Measurements from ENCODE around the gene ATF4. TPM values are rescaled to one million over a fixed set of nuclear protein-coding genes. Genes with fewer than 3 reads are reported as not detected.
A peak's percentile ranks its signal among the peaks of the same experiment; 100 is the strongest.

Gene ATF4
- total and polyA plus RNA-seq, 2 of the 13 experiments (the other 11 are each of a cell fraction or from before 2014, with no cell fraction given) = 486 to 1,297 TPM

DNA sequence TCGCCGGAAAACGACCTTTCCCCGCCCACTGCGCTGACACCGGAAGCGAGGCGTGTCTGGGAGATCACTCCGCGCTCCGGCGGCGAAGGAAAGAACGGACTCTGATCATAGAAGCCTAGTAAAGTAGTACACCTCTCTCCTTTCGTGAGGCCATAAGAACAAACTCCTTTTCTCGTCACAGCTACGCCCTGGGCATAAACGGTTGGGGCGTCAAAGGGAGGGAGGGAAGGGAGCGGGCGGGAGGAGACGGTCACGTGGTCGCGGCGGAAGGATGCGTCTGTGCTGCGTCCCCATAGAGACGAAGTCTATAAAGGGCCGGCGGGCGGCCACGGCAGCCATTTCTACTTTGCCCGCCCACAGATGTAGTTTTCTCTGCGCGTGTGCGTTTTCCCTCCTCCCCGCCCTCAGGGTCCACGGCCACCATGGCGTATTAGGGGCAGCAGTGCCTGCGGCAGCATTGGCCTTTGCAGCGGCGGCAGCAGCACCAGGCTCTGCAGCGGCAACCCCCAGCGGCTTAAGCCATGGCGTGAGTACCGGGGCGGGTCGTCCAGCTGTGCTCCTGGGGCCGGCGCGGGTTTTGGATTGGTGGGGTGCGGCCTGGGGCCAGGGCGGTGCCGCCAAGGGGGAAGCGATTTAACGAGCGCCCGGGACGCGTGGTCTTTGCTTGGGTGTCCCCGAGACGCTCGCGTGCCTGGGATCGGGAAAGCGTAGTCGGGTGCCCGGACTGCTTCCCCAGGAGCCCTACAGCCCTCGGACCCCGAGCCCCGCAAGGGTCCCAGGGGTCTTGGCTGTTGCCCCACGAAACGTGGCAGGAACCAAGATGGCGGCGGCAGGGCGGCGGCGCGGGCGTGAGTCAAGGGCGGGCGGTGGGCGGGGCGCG, at the start of gene ATF4 (continued):
- TF ChIP-seq, protein P1, sequence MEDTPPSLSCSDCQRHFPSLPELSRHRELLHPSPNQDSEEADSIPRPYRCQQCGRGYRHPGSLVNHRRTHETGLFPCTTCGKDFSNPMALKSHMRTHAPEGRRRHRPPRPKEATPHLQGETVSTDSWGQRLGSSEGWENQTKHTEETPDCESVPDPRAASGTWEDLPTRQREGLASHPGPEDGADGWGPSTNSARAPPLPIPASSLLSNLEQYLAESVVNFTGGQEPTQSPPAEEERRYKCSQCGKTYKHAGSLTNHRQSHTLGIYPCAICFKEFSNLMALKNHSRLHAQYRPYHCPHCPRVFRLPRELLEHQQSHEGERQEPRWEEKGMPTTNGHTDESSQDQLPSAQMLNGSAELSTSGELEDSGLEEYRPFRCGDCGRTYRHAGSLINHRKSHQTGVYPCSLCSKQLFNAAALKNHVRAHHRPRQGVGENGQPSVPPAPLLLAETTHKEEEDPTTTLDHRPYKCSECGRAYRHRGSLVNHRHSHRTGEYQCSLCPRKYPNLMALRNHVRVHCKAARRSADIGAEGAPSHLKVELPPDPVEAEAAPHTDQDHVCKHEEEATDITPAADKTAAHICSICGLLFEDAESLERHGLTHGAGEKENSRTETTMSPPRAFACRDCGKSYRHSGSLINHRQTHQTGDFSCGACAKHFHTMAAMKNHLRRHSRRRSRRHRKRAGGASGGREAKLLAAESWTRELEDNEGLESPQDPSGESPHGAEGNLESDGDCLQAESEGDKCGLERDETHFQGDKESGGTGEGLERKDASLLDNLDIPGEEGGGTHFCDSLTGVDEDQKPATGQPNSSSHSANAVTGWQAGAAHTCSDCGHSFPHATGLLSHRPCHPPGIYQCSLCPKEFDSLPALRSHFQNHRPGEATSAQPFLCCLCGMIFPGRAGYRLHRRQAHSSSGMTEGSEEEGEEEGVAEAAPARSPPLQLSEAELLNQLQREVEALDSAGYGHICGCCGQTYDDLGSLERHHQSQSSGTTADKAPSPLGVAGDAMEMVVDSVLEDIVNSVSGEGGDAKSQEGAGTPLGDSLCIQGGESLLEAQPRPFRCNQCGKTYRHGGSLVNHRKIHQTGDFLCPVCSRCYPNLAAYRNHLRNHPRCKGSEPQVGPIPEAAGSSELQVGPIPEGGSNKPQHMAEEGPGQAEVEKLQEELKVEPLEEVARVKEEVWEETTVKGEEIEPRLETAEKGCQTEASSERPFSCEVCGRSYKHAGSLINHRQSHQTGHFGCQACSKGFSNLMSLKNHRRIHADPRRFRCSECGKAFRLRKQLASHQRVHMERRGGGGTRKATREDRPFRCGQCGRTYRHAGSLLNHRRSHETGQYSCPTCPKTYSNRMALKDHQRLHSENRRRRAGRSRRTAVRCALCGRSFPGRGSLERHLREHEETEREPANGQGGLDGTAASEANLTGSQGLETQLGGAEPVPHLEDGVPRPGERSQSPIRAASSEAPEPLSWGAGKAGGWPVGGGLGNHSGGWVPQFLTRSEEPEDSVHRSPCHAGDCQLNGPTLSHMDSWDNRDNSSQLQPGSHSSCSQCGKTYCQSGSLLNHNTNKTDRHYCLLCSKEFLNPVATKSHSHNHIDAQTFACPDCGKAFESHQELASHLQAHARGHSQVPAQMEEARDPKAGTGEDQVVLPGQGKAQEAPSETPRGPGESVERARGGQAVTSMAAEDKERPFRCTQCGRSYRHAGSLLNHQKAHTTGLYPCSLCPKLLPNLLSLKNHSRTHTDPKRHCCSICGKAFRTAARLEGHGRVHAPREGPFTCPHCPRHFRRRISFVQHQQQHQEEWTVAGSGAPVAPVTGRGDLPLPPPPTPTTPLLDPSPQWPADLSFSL (CRISPR knock-in tag; IDR thresholded peaks at IDR 0.05) = 0 out of 2 replicates have a peak, but pooled peaks have one; percentile 31
- TF ChIP-seq ZNF644 (CRISPR knock-in tag; IDR thresholded peaks at IDR 0.05; ENCODE audit: low read depth) (no peak), ZNF800 (CRISPR knock-in tag; IDR thresholded peaks at IDR 0.05) (peak; percentile 72; the same call in 1 of the 2 replicates), GTF2F1 (IDR thresholded peaks at IDR 0.05; ENCODE audit: low read length) (peak; percentile 86), ZNF768 (CRISPR knock-in tag; IDR thresholded peaks at IDR 0.05) (peak; percentile 81; the same call in 1 of the 2 replicates), MAZ (IDR thresholded peaks at IDR 0.05; ENCODE audit: borderline replicate concordance, low read depth, low read length) (no peak), MAZ (CRISPR knock-in tag; IDR thresholded peaks at IDR 0.05; ENCODE audit: low read depth) (peak; percentile 61), MNT (IDR thresholded peaks at IDR 0.05) (0 out of 2 replicates have a peak, but pooled peaks have one; percentile 34), MLX (CRISPR knock-in tag; IDR thresholded peaks at IDR 0.05) (peak; percentile 43; the same call in 1 of the 2 replicates), JUNB (CRISPR knock-in tag; IDR thresholded peaks at IDR 0.05; ENCODE audit: borderline replicate concordance) (peak; percentile 77), ZNF549 (CRISPR knock-in tag; IDR thresholded peaks at IDR 0.05) (no peak), EZH2 (conservative IDR thresholded peaks at IDR 0.05; ENCODE audit: low read depth, low read length) (no peak), PHF8 (CRISPR knock-in tag; IDR thresholded peaks at IDR 0.05) (peak; percentile 74), ZNF556 (CRISPR knock-in tag; IDR thresholded peaks at IDR 0.05; ENCODE audit: borderline replicate concordance) (no peak)
- TF ChIP-seq, protein P2, sequence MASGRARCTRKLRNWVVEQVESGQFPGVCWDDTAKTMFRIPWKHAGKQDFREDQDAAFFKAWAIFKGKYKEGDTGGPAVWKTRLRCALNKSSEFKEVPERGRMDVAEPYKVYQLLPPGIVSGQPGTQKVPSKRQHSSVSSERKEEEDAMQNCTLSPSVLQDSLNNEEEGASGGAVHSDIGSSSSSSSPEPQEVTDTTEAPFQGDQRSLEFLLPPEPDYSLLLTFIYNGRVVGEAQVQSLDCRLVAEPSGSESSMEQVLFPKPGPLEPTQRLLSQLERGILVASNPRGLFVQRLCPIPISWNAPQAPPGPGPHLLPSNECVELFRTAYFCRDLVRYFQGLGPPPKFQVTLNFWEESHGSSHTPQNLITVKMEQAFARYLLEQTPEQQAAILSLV (CRISPR knock-in tag; IDR thresholded peaks at IDR 0.05; ENCODE audit: borderline replicate concordance) = 0 out of 2 replicates have a peak, but pooled peaks have one; percentile 19

Measured in HepG2 (cell line).